ENCODE measurements around the gene TMEM8B. TPM values are rescaled to one million over a fixed set of nuclear protein-coding genes. Genes with fewer than 3 reads are reported as not detected.

The TMEM8B gene
- total RNA-seq, 4 donors from 2014 or later, result 6.7 to 43.3 (median 14.6) TPM

GRCh38 chr9:35832814-35833213 is 3.8 kb downstream of the TMEM8B start:
- Histone ChIP-seq H3K4me1 (no peaks in the 10 kb centered on the region), H3K9me3 (no peaks in the 10 kb centered on the region), H3K36me3 (no peaks in the 10 kb centered on the region), H3K27ac (no peak overlapping the region), H3K4me3 (no peak overlapping the region), H3K27me3 (no peaks in the 10 kb centered on the region)
- TF ChIP-seq POLR2A (IDR thresholded peaks at IDR 0.05), result no peak
- no peak for TF ChIP-seq CTCF (IDR thresholded peaks at IDR 0.05)
- intact Hi-C loops (cut with DNase I; ENCODE audit: low total_unique reads), result no loop called here
- DNase-seq, result no peak

- intact Hi-C loops (cut with DNase I; ENCODE audit: low total_unique reads), result no loop called here
- Histone ChIP-seq H3K36me3 (no peaks in the 10 kb centered on the region), H3K27ac (no peak overlapping the region), H3K9me3 (no peaks in the 10 kb centered on the region), H3K27me3 (no peaks in the 10 kb centered on the region), H3K4me3 (no peak overlapping the region), H3K4me1 (no peaks in the 10 kb centered on the region)
- TF ChIP-seq POLR2A (IDR thresholded peaks at IDR 0.05), result no peak
- TF ChIP-seq CTCF (IDR thresholded peaks at IDR 0.05), result no peak
- no peak for DNase-seq
Measured at GRCh38 chr9:35834260-35835215, 5.5 kb downstream of the TMEM8B start.

GRCh38 chr9:35835216-35835632 is 6.2 kb downstream of the TMEM8B start:
- H3K9me3 ChIP-seq, result no peaks in the 10 kb centered on the region
- H3K27me3 ChIP-seq, result no peaks in the 10 kb centered on the region
- H3K36me3 ChIP-seq, result no peaks in the 10 kb centered on the region
- TF ChIP-seq CTCF (IDR thresholded peaks at IDR 0.05) (peak in 1 of 4 experiments; percentile 15), POLR2A (IDR thresholded peaks at IDR 0.05) (no peak)
- H3K4me1 ChIP-seq, result no peaks in the 10 kb centered on the region
- no peak overlapping the region for H3K27ac ChIP-seq
- no peak overlapping the region for H3K4me3 ChIP-seq
- intact Hi-C loops (cut with DNase I; ENCODE audit: low total_unique reads), result no loop called here
- no peak for DNase-seq

- TF ChIP-seq POLR2A (IDR thresholded peaks at IDR 0.05) (no peak), CTCF (IDR thresholded peaks at IDR 0.05) (no peak)
- no peaks in the 10 kb centered on the region for H3K4me1 ChIP-seq
- no peak overlapping the region for H3K4me3 ChIP-seq
- no peaks in the 10 kb centered on the region for H3K9me3 ChIP-seq
- no peaks in the 10 kb centered on the region for H3K27me3 ChIP-seq
- no peaks in the 10 kb centered on the region for H3K36me3 ChIP-seq
- H3K27ac ChIP-seq, result no peak overlapping the region
- intact Hi-C loops (cut with DNase I; ENCODE audit: low total_unique reads), result no loop called here
- DNase-seq, result no peak
Measured at GRCh38 chr9:35835766-35836165, 6.7 kb downstream of the TMEM8B start.

- intact Hi-C loops (cut with DNase I; ENCODE audit: low total_unique reads), result no loop called here
- no peaks in the 10 kb centered on the region for H3K4me1 ChIP-seq
Measured at GRCh38 chr9:35836595-35836994, 7.6 kb downstream of the TMEM8B start.

More at GRCh38 chr9:35836595-35836994, 7.6 kb downstream of the TMEM8B start:
- DNase-seq, result no peak
- no peaks in the 10 kb centered on the region for H3K9me3 ChIP-seq
- H3K4me3 ChIP-seq, result no peak overlapping the region
- no peak overlapping the region for H3K27ac ChIP-seq
- H3K36me3 ChIP-seq, result no peaks in the 10 kb centered on the region
- no peak for TF ChIP-seq POLR2A (IDR thresholded peaks at IDR 0.05)
- TF ChIP-seq CTCF (IDR thresholded peaks at IDR 0.05), result no peak
- H3K27me3 ChIP-seq, result no peaks in the 10 kb centered on the region
